ENCODE results near the gene LPO. TPM values are rescaled to one million over a fixed set of nuclear protein-coding genes. Genes with fewer than 3 reads are reported as not detected.

The LPO gene
- not detected in 2 replicates for polyA plus RNA-seq (2013)

DNA sequence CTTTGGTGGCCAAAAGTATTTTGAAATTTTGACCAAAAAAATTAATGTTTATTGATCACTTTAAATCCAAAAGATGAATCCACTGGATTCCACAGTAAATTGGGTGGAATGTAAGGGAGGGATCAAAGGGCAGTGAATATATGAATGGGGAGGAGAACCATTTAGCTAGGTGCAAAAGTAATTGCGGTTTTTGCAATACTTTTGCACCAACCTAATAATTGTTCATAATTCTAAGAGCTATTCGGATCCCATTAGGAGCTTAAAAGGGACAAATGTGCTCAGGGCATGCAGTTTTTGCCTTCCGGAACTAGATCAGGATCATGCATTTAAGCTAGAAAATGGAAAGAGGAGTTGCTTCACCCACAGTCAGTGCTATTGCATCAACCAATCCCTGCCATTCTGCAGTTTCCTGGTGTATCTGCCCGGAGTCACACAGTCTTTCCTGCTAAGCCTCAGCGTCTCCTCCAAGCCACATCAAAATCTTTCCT lies at the start of gene LPO:
Gene LPO (plus strand): TSS at position 438 of the 488 bp plus-strand sequence. CDS start 4,396 bp downstream, outside the sequence.
- Histone ChIP-seq H3K36me3 (ENCODE audit: control insufficient read depth in 1 of 2, insufficient read depth in 2 of 2, low read length in 2 of 2) (no peaks in the 10 kb centered on the region), H3K18ac (ENCODE audit: low read length) (no peak within 1 kb of the TSS), H3K4me1 (ENCODE audit: control insufficient read depth in 1 of 2, insufficient read depth in 2 of 2, low read length in 2 of 2) (no peaks in the 10 kb centered on the region), H3K14ac (ENCODE audit: low read length) (no peak within 1 kb of the TSS), H3K4me3 (ENCODE audit: low read depth, low read length) (no peak within 1 kb of the TSS), H3K4me2 (ENCODE audit: low read length) (no peak within 1 kb of the TSS), H4K8ac (ENCODE audit: low read depth, low read length) (no peak within 1 kb of the TSS), H3K79me2 (ENCODE audit: control insufficient read depth, insufficient read depth, low read length, poor library complexity) (no peaks in the 10 kb centered on the region), H3K27ac (ENCODE audit: low read depth, low read length) (no peak within 1 kb of the TSS), H2AFZ (ENCODE audit: insufficient read depth, low read length, poor library complexity) (no peak within 1 kb of the TSS), H3K27me3 (ENCODE audit: insufficient read depth, low read length) (no peaks in the 10 kb centered on the region), H3K9me3 (ENCODE audit: insufficient read depth, low read depth, low read length) (no peaks in the 10 kb centered on the region), H4K91ac (ENCODE audit: low read depth, low read length) (no peak within 1 kb of the TSS), H2AK5ac (ENCODE audit: low read length) (no peak within 1 kb of the TSS), H2BK5ac (ENCODE audit: low read depth, low read length, poor library complexity) (no peak within 1 kb of the TSS), H3K23ac (ENCODE audit: low read length) (no peak within 1 kb of the TSS), H3K4ac (ENCODE audit: low read depth, low read length) (no peak within 1 kb of the TSS), H3K9ac (ENCODE audit: low read length) (no peak within 1 kb of the TSS), H2BK120ac (ENCODE audit: insufficient read depth, low read length, poor library complexity) (no peak within 1 kb of the TSS), H4K12ac (ENCODE audit: low read depth, low read length) (no peak within 1 kb of the TSS), H3K79me1 (ENCODE audit: low read length) (no peaks in the 10 kb centered on the region), H2BK12ac (ENCODE audit: low read length) (no peak within 1 kb of the TSS)
- DNase-seq: no peak
- no CpG with 5 or more reads among the region's 5 CpGs for WGBS (ENCODE audit: extremely low coverage, insufficient coverage, insufficient read length)

- Histone ChIP-seq H2BK5ac (ENCODE audit: low read depth, low read length, poor library complexity) (no peak overlapping the region), H4K12ac (ENCODE audit: low read depth, low read length) (no peak overlapping the region), H3K4me2 (ENCODE audit: low read length) (no peak overlapping the region), H4K8ac (ENCODE audit: low read depth, low read length) (no peak overlapping the region), H2AFZ (ENCODE audit: insufficient read depth, low read length, poor library complexity) (no peak overlapping the region), H3K36me3 (ENCODE audit: control insufficient read depth in 1 of 2, insufficient read depth in 2 of 2, low read length in 2 of 2) (no peaks in the 10 kb centered on the region), H3K27ac (ENCODE audit: low read depth, low read length) (no peak overlapping the region), H3K23ac (ENCODE audit: low read length) (no peak overlapping the region), H3K4me3 (ENCODE audit: low read depth, low read length) (no peak overlapping the region), H3K4me1 (ENCODE audit: control insufficient read depth in 1 of 2, insufficient read depth in 2 of 2, low read length in 2 of 2) (peaks cover 0 to 4% of the 10 kb centered on the region in 2 experiments), H2BK120ac (ENCODE audit: insufficient read depth, low read length, poor library complexity) (no peak overlapping the region), H3K9ac (ENCODE audit: low read length) (no peak overlapping the region), H3K27me3 (ENCODE audit: insufficient read depth, low read length) (no peaks in the 10 kb centered on the region), H3K18ac (ENCODE audit: low read length) (no peak overlapping the region), H3K4ac (ENCODE audit: low read depth, low read length) (no peak overlapping the region), H3K9me3 (ENCODE audit: insufficient read depth, low read depth, low read length) (peaks cover 2% of the 10 kb centered on the region), H2AK5ac (ENCODE audit: low read length) (no peak overlapping the region), H3K79me1 (ENCODE audit: low read length) (no peaks in the 10 kb centered on the region), H3K79me2 (ENCODE audit: control insufficient read depth, insufficient read depth, low read length, poor library complexity) (no peaks in the 10 kb centered on the region), H3K14ac (ENCODE audit: low read length) (no peak overlapping the region), H2BK12ac (ENCODE audit: low read length) (no peak overlapping the region), H4K91ac (ENCODE audit: low read depth, low read length) (no peak overlapping the region)
- no peak for DNase-seq
- WGBS (ENCODE audit: extremely low coverage, insufficient coverage, insufficient read length): no CpG with 5 or more reads among the region's 11 CpGs
These were observed 48.8 kb upstream of the LPO start for GRCh38 chr17:58189436-58190146.

DNA sequence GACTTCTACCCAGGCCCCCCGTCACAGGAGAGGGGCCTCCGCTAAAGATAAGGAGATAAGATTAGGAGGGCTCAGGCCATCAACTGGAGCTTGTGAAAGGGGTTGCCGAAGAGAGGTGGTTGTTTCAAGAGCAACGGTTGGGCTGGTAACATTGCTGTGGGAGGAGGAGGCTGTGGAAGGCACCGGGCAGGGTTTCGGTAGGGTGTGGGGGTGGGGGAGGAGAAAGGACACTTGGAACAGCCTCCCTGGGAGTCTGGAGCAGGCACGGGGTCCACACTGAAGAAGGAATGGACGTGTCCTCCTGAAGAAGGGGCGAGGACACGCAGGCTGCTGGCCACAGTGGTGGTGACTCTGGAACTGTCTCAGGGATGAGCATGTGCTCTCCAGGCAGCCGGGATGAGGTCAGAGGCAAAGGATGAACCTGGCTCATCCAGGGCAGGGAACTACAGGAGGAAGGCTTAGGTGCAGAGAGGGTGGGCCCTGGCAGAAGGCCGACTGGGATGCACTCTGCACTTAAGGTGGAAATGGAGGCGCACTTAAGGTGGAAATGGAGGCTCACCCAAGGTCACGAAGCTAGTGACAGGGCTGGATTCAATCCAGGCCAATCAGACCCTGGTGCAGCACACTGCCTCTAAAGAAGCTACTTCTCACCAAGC lies 47.0 kb upstream of the LPO start:
- no peak overlapping the region for H3K14ac ChIP-seq (ENCODE audit: low read length)
- no peaks in the 10 kb centered on the region for H3K4me1 ChIP-seq (ENCODE audit: control insufficient read depth in 1 of 2, insufficient read depth in 2 of 2, low read length in 2 of 2)
- H3K23ac ChIP-seq (ENCODE audit: low read length): no peak overlapping the region
- H3K79me2 ChIP-seq (ENCODE audit: control insufficient read depth, insufficient read depth, low read length, poor library complexity): no peaks in the 10 kb centered on the region
- H4K12ac ChIP-seq (ENCODE audit: low read depth, low read length): no peak overlapping the region
- H3K18ac ChIP-seq (ENCODE audit: low read length): no peak overlapping the region
- no peak overlapping the region for H2AK5ac ChIP-seq (ENCODE audit: low read length)
- no peak overlapping the region for H2BK5ac ChIP-seq (ENCODE audit: low read depth, low read length, poor library complexity)
- no peaks in the 10 kb centered on the region for H3K27me3 ChIP-seq (ENCODE audit: insufficient read depth, low read length)
- H4K91ac ChIP-seq (ENCODE audit: low read depth, low read length): no peak overlapping the region
- no peak overlapping the region for H2BK12ac ChIP-seq (ENCODE audit: low read length)
- H3K4ac ChIP-seq (ENCODE audit: low read depth, low read length): no peak overlapping the region
- no peak overlapping the region for H2BK120ac ChIP-seq (ENCODE audit: insufficient read depth, low read length, poor library complexity)
- no peak for DNase-seq
- no peaks in the 10 kb centered on the region for H3K36me3 ChIP-seq (ENCODE audit: control insufficient read depth in 1 of 2, insufficient read depth in 2 of 2, low read length in 2 of 2)
- no peak overlapping the region for H3K4me2 ChIP-seq (ENCODE audit: low read length)
- H3K27ac ChIP-seq (ENCODE audit: low read depth, low read length): no peak overlapping the region
- H2AFZ ChIP-seq (ENCODE audit: insufficient read depth, low read length, poor library complexity): no peak overlapping the region
- H3K4me3 ChIP-seq (ENCODE audit: low read depth, low read length): no peak overlapping the region
- no peak overlapping the region for H3K9ac ChIP-seq (ENCODE audit: low read length)
- no peak overlapping the region for H4K8ac ChIP-seq (ENCODE audit: low read depth, low read length)
- no CpG with 5 or more reads among the region's 14 CpGs for WGBS (ENCODE audit: extremely low coverage, insufficient coverage, insufficient read length)
- H3K79me1 ChIP-seq (ENCODE audit: low read length): no peaks in the 10 kb centered on the region
- H3K9me3 ChIP-seq (ENCODE audit: insufficient read depth, low read depth, low read length): no peaks in the 10 kb centered on the region

DNA sequence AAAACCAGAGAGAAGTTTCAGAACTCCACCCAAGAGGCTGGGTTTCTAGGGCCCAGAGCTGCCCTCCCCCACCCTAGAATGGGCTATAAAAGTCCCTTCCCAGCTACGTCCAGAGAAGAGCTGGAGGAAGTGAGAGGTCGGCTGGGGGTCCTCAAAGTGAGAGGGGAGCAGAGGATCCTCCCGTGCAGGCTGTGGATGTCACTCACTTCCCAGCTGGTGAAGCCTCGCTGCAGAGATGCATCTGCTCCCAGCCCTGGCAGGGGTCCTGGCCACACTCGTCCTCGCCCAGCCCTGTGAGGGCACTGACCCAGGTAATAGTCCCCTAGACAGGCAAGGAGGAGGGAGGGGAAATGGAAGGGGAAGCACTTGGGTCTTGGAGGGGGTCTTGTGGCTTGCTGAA lies 45.8 kb upstream of the LPO start, which contains the start of gene EPX:
Gene EPX (plus strand): TSS at position 115 of the 400 bp plus-strand sequence. CDS start 121 bp downstream, at position 236.
- peaks cover 3% of the 10 kb centered on the region for H3K9me3 ChIP-seq (ENCODE audit: insufficient read depth, low read depth, low read length)
- no peak within 1 kb of the TSS for H3K4ac ChIP-seq (ENCODE audit: low read depth, low read length)
- H3K14ac ChIP-seq (ENCODE audit: low read length): no peak within 1 kb of the TSS
- H2BK12ac ChIP-seq (ENCODE audit: low read length): no peak within 1 kb of the TSS
- H4K91ac ChIP-seq (ENCODE audit: low read depth, low read length): no peak within 1 kb of the TSS
- no peak within 1 kb of the TSS for H4K8ac ChIP-seq (ENCODE audit: low read depth, low read length)
- no CpG with 5 or more reads among the region's 6 CpGs for WGBS (ENCODE audit: extremely low coverage, insufficient coverage, insufficient read length)
- no peaks in the 10 kb centered on the region for H3K27me3 ChIP-seq (ENCODE audit: insufficient read depth, low read length)
- no peak within 1 kb of the TSS for H3K23ac ChIP-seq (ENCODE audit: low read length)
- H3K36me3 ChIP-seq (ENCODE audit: control insufficient read depth in 1 of 2, insufficient read depth in 2 of 2, low read length in 2 of 2): no peaks in the 10 kb centered on the region
- no peak within 1 kb of the TSS for H4K12ac ChIP-seq (ENCODE audit: low read depth, low read length)
- no peak within 1 kb of the TSS for H3K27ac ChIP-seq (ENCODE audit: low read depth, low read length)
- no peaks in the 10 kb centered on the region for H3K79me1 ChIP-seq (ENCODE audit: low read length)
- H3K4me1 ChIP-seq (ENCODE audit: control insufficient read depth in 1 of 2, insufficient read depth in 2 of 2, low read length in 2 of 2): no peaks in the 10 kb centered on the region
- no peak within 1 kb of the TSS for H2AFZ ChIP-seq (ENCODE audit: insufficient read depth, low read length, poor library complexity)
- no peak within 1 kb of the TSS for H3K4me3 ChIP-seq (ENCODE audit: low read depth, low read length)
- no peak within 1 kb of the TSS for H2BK5ac ChIP-seq (ENCODE audit: low read depth, low read length, poor library complexity)
- H2BK120ac ChIP-seq (ENCODE audit: insufficient read depth, low read length, poor library complexity): no peak within 1 kb of the TSS
- no peak within 1 kb of the TSS for H3K18ac ChIP-seq (ENCODE audit: low read length)
- no peak within 1 kb of the TSS for H2AK5ac ChIP-seq (ENCODE audit: low read length)
- H3K9ac ChIP-seq (ENCODE audit: low read length): no peak within 1 kb of the TSS
- DNase-seq: no peak
- no peak within 1 kb of the TSS for H3K4me2 ChIP-seq (ENCODE audit: low read length)
- no peaks in the 10 kb centered on the region for H3K79me2 ChIP-seq (ENCODE audit: control insufficient read depth, insufficient read depth, low read length, poor library complexity)

All from trophoblast cell (in vitro differentiated cells and primary cell).